ENCODE data around the gene RSPH10B2. TPM values are rescaled to one million over a fixed set of nuclear protein-coding genes. Genes with fewer than 3 reads are reported as not detected.
"Not testable (repeated sequence)": the region's sequence is repeated elsewhere in the genome, so short reads cannot be mapped to it uniquely, and the experiment has no call there.

The RSPH10B2 gene
- total and polyA plus RNA-seq, 2 donors, result 0.53 TPM; not detected in 1

DNA sequence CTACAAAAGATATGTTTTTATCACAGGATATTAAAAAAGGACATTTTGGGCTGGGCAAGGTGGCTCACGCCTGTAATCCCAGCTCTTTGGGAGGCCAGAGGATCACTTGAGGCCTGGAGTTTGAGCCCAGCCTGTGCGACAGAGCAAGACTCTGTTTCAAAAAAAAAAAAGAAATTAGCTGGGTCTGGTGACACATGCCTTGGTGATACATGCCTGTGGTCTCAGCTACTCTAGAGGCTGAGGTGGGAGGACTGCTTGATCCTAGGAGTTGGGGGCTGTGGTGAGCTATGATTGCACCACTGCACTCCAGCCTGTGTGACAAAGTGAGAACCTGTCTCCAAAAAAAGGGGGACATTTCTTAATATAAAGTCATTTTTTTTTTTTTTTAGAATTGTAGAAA, 46.4 kb downstream of the RSPH10B2 start:
- not testable (repeated sequence) for H3K27ac ChIP-seq (ENCODE audit: low read depth); H3K4me3 ChIP-seq (ENCODE audit: low read depth, low read length); H3K36me3 ChIP-seq (ENCODE audit: insufficient read depth); DNase-seq (ENCODE audit: extremely low spot score); H3K4me1 ChIP-seq (ENCODE audit: insufficient read depth)
- 88% methylated on average over 1 of the region's 2 CpGs for WGBS

DNA sequence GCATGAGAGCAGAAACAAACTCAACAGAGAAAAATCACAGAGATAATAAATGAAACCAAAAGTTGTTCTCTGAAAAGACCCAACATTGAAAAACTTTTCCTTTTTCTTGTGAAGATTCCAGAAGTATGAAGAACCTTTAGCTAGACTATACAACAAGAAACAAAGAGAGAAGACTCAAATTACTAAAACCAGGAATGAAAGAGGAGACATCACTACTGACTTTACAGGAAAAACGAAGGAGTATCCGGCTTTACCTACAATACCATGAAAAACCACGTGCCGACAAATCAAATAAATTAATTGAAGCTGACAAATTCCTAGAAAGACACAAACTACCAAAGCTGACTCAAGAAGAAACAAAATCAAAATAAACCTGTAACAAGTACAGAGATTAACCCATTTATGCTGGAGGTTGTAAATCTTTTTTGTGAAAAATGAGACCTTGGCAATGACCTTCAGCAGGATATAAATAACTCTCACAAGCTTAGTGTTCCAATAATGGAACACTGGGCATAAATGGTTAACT, 53.6 kb downstream of the RSPH10B2 start:
- H3K27ac ChIP-seq (ENCODE audit: low read depth); H3K36me3 ChIP-seq (ENCODE audit: insufficient read depth); H3K4me1 ChIP-seq (ENCODE audit: insufficient read depth); H3K4me3 ChIP-seq (ENCODE audit: low read depth, low read length); DNase-seq (ENCODE audit: extremely low spot score): not testable (repeated sequence)
- WGBS, result 89% methylated on average over 1 of the region's 4 CpGs

DNA sequence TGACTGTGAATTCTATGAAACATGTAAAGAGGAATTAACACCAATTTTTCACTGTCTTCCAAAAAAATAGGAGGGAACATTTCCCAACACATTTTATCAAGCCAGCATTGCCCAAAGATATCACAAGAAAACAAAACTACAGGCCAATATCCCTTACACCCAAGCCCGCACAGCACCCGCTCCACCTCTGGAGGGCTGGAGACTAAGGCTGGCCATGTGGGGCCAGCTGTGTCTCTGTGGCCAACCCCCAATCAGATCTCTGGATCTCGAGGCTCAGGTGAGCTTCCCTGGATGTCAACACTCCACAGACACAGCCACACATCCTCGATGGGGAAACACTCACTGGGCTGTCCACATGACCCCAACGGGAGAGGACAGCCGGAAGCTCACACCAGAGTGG, 54.1 kb downstream of the RSPH10B2 start:
- 76% methylated on average over 4 of the region's 6 CpGs for WGBS
- not testable (repeated sequence) for H3K27ac ChIP-seq (ENCODE audit: low read depth)

DNA sequence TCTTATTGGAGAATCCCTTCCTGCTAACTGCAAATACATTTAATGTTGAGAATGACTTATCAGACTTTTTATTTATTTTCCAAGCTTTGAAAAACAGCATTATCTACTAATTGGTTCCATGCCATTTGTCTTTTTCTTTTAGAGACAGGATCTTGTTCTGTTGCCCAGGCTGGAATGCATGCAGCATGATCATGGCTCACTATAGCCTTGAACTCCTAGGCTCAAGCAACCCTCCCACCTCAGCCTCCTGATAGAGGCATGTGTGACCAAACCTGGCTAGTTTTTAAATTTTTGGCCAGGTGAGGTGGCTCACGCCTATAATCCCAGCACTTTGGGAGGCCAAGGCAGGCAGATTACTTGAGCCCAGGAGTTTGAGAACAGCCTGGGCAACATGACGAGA, 59.1 kb downstream of the RSPH10B2 start:
- H3K4me3 ChIP-seq (ENCODE audit: low read depth, low read length); H3K36me3 ChIP-seq (ENCODE audit: insufficient read depth); H3K4me1 ChIP-seq (ENCODE audit: insufficient read depth); DNase-seq (ENCODE audit: extremely low spot score); H3K27ac ChIP-seq (ENCODE audit: low read depth): not testable (repeated sequence)
- WGBS, result 96% methylated on average over 2 of the region's 2 CpGs

More for the DNA sequence above, 54.1 kb downstream of the RSPH10B2 start:
- not testable (repeated sequence) for DNase-seq (ENCODE audit: extremely low spot score); H3K4me1 ChIP-seq (ENCODE audit: insufficient read depth); H3K36me3 ChIP-seq (ENCODE audit: insufficient read depth); H3K4me3 ChIP-seq (ENCODE audit: low read depth, low read length)

DNA sequence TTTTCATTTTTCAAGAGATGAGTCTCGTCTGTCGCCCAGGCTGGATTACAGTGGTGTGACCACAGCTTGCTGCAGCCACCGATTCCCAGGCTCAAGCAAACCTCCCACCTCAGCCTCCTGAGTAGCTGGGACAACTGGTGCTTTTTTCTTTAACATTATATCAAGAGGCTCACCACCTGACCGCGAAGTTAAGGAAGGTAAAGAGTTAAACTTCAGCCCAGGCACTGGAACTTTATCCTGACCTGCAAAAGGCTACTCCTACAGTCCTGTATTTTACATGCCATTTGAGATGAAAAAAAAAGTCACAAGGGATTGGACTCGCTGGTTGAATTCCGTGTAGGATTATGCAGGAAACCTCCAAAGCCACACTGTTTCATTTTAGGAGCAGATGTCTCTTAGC, 61.6 kb downstream of the RSPH10B2 start:
- not testable (repeated sequence) for H3K27ac ChIP-seq (ENCODE audit: low read depth); DNase-seq (ENCODE audit: extremely low spot score); H3K4me1 ChIP-seq (ENCODE audit: insufficient read depth); H3K36me3 ChIP-seq (ENCODE audit: insufficient read depth); H3K4me3 ChIP-seq (ENCODE audit: low read depth, low read length)
- 92% methylated on average over 7 of the region's 7 CpGs for WGBS

DNA sequence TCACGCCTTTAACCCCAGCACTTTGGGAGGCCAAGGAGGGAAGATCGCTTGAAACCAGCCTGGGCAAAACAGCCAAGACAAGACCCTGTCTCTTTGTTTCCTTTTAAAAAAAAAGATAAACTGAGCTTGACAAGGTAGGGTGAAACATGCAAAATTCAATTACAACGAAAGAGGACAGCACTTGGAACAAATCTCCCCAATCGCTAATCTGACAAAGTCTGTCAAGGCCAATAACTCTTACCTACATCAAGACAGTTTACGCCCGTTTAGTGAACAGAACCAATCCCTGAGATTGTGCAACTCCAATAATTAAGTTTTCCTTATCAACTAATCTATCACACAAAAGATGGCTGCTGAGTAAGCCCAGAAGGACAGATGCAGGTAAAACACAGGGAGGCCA, 67.7 kb downstream of the RSPH10B2 start:
- WGBS, result 91% methylated on average over 6 of the region's 6 CpGs

DNA sequence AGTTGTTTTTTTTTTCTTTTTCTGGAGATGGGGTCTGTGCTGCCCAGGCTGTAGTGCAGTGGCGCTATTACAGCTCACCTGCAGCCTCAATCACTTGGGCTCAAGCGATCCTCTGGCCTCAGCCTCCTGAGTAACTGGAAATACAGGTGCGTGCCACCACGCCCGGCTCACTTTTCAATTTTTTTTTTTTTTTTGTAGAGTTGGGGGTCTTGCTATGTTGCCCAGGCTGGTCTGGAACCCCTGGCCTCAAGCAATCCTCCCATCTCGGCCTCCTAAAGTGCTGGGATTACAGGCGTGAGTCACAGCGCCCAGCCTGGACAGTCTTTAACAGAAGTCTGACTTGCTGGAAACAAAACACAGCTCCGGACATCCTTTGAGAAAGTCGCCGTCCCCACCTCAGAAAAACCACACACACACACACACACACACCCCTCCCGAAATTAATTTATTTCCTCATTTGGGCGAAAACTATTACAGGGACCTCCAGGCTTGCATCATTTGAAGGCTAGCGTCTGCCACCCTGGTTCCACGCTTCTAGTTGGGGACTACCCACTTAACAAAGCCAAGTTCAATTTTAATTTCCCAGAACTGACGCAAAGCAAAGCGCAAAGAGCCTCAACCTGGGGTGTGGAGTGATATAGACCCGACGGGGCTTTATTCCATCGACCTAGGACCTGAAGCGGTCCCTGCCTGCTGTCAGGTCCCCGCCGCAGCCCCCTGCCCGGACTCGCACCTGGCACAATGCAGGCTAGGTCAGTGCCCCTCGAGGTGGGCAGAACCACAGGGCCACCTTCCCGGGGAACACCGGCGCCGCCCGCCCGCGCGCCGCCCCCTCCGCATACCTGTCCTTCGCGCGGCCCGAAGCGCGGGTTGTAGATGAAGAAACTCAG, 71.6 kb downstream of the RSPH10B2 start:
- H3K36me3 ChIP-seq (ENCODE audit: insufficient read depth); H3K4me3 ChIP-seq (ENCODE audit: low read depth, low read length); H3K4me1 ChIP-seq (ENCODE audit: insufficient read depth); H3K27ac ChIP-seq (ENCODE audit: low read depth); DNase-seq (ENCODE audit: extremely low spot score): not testable (repeated sequence)
- 36% methylated on average over 10 of the region's 42 CpGs for WGBS

More for the DNA sequence above, 67.7 kb downstream of the RSPH10B2 start:
- not testable (repeated sequence) for DNase-seq (ENCODE audit: extremely low spot score); H3K4me3 ChIP-seq (ENCODE audit: low read depth, low read length); H3K27ac ChIP-seq (ENCODE audit: low read depth); H3K36me3 ChIP-seq (ENCODE audit: insufficient read depth); H3K4me1 ChIP-seq (ENCODE audit: insufficient read depth)

DNA sequence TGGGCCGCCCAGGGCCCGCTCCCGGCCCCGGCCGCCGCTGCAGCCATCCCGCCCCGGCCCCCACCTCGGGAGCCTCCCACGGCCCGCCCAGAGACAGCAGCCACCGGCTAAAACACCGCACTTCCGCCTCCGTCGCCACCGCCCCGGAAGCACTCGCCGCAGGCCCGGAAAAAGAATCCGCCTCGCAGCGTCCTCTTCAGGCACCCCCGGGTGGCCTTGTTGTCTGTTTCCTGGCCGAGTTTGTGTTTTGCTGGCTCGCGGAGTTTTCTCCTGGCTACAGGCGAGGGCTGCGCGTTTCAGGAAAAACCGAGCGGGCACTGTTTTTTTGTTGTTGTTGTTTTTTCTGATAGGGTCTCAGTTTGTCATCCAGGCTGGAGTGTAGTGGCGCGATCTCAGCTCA, 72.2 kb downstream of the RSPH10B2 start, which contains the start of gene CCZ1B:
Gene CCZ1B (minus strand): TSS at position 125 of the 400 bp plus-strand sequence. CDS start 78 bp downstream, at position 47.
- H3K27ac ChIP-seq (ENCODE audit: low read depth); H3K4me1 ChIP-seq (ENCODE audit: insufficient read depth); H3K36me3 ChIP-seq (ENCODE audit: insufficient read depth): not testable (repeated sequence)
- WGBS, result under 1% methylated on average over 27 of the region's 35 CpGs
- H3K4me3 ChIP-seq (ENCODE audit: low read depth, low read length), result peak within 1 kb of the TSS; percentile 43
- DNase-seq (ENCODE audit: extremely low spot score), result peak; percentile 36

DNA sequence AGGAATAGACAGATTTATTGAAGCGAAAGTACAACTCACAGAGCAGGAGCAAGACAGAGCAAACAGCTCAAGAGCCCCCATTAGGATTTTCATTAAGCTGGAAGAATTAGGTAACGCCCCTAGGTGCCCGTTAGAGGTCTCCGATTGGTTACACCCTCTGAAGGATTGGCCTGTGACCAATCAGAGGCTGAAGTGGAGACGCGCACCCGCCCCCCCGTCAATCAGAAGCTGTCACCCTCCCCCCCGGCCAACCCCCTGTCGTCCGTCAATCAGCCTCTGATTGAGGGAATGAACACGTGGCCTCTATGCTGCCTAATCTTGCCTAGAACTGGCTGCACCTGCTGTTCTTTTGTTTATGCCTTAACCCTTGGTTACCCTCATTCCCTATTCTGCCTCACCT, 73.3 kb downstream of the RSPH10B2 start:
- 58% methylated on average over 12 of the region's 12 CpGs for WGBS
- not testable (repeated sequence) for H3K4me3 ChIP-seq (ENCODE audit: low read depth, low read length); H3K27ac ChIP-seq (ENCODE audit: low read depth); DNase-seq (ENCODE audit: extremely low spot score); H3K4me1 ChIP-seq (ENCODE audit: insufficient read depth); H3K36me3 ChIP-seq (ENCODE audit: insufficient read depth)

DNA sequence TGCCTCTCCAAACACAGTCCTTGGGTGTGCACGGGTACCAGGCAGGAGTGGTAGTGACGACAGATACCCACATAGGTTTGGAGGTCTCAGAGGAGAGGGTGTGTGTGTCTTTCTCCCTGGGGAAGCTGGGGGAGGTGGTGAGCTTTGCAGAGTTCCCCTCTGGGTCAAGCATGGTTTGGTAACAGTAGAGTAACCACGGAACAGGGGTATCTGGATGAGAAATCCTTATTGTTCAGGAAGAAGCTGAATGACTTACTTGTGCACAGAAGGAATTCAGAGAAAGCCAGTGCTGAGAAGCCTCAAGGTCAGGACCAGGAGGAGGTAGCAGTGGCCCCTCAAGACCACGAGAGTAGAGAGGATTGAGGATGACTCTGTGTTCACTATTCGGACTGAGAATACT, 75.7 kb downstream of the RSPH10B2 start:
- not testable (repeated sequence) for H3K4me3 ChIP-seq (ENCODE audit: low read depth, low read length); H3K36me3 ChIP-seq (ENCODE audit: insufficient read depth); H3K27ac ChIP-seq (ENCODE audit: low read depth); DNase-seq (ENCODE audit: extremely low spot score); H3K4me1 ChIP-seq (ENCODE audit: insufficient read depth)
- 73% methylated on average over 5 of the region's 5 CpGs for WGBS

DNA sequence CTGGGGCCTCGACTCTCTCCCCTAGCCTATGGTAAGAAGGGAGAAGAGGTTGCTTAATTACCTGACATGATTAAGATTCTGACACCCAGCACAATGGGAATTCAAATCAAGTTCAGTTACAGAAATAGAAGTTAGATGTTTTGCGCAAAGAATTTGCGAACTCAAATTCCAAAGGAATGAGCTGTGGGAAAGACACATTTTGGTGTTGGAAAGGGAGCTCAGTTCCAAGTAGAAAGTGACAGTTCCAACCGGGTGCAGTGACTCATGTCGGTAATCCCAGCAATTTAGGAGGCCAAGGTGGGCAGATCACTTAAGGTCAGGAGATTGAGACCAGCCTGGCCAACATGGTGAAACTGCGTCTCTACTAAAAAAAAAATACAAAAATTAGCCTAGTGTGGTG, 76.1 kb downstream of the RSPH10B2 start:
- not testable (repeated sequence) for H3K4me1 ChIP-seq (ENCODE audit: insufficient read depth); DNase-seq (ENCODE audit: extremely low spot score); H3K36me3 ChIP-seq (ENCODE audit: insufficient read depth); H3K27ac ChIP-seq (ENCODE audit: low read depth); H3K4me3 ChIP-seq (ENCODE audit: low read depth, low read length)
- 74% methylated on average over 6 of the region's 6 CpGs for WGBS

DNA sequence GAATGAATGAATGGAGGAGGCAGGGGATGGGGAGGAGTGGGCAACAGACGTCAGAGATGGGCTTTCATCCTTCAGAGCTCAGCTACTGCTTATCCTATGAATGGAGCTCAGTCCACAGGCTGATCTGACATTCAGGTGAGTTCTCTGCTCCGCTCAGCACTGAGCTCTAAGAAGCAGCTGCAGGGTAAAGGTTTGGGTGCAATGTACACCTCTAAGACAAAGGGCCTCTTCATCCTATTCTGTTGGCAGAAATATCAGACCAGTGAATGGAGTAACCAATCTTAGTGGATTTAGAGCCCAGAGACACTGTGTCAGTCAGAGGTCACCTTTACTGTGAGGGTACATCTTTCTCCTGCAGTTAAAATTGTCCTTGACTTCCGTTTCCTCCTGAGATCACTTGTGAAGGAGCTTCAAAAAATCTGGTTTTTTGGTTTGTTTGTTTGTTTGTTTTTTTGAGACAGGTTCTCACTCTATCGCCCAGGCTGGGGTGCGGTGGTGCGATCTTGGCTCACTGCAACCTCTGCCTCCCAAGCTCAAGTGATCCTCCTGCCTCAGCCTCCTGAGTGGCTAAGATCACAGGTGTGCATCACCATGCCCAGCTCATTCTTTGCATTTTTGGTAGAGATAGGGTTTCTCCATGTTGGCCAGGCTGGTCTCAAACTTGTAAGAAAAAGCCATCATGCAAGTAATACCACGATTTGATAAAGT, 77.3 kb downstream of the RSPH10B2 start:
- 77% methylated on average over 7 of the region's 7 CpGs for WGBS
- Histone ChIP-seq H3K4me1 (ENCODE audit: insufficient read depth) (no peaks in the 10 kb centered on the region), H3K36me3 (ENCODE audit: insufficient read depth) (no peaks in the 10 kb centered on the region), H3K4me3 (ENCODE audit: low read depth, low read length) (no peak overlapping the region), H3K27ac (ENCODE audit: low read depth) (no peak overlapping the region)
- DNase-seq (ENCODE audit: extremely low spot score), result no peak

DNA sequence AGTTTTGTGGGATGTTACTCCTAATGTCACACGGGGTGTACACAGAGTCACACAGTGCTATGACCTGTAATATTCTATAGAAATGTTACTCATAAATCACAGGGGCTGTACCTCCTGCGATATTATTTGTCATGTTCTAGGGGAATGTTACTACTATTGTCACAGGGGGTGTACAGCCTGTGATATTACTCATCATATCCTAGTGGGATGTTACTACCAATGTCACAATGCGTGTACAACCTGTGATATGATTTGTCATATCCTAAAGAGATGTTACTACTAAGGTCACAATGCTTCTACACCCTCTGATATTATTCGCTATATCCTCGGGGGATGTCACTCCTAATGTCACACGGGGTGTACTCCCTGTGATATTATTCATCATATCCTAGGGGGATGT, 79.7 kb downstream of the RSPH10B2 start:
- H3K4me3 ChIP-seq (ENCODE audit: low read depth, low read length), result no peak overlapping the region
- no peak overlapping the region for H3K27ac ChIP-seq (ENCODE audit: low read depth)
- no peaks in the 10 kb centered on the region for H3K36me3 ChIP-seq (ENCODE audit: insufficient read depth)
- WGBS, result 90% methylated on average over 6 of the region's 6 CpGs
- no peaks in the 10 kb centered on the region for H3K4me1 ChIP-seq (ENCODE audit: insufficient read depth)
- DNase-seq (ENCODE audit: extremely low spot score), result no peak

DNA sequence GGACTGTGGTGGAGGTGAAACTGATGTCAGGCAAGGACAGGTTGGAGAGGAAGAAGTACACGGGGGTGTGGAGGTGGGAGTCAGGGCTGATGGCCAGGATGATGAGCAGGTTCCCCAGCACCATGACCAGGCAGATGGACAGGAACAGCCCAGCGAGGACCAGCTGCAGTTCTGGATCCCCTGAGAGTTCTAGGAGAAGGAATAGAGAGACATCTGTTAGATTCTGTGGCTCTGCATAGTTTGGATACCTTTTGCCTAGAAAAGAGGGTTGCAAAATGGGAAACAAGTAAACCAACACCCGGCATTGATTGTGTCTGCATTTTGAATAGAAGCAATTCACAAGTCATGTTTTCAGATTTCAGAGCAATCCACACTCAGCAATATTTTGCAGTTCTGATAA, 81.6 kb downstream of the RSPH10B2 start:
- WGBS, result 63% methylated on average over 3 of the region's 3 CpGs
- not testable (repeated sequence) for H3K4me3 ChIP-seq (ENCODE audit: low read depth, low read length); DNase-seq (ENCODE audit: extremely low spot score); H3K36me3 ChIP-seq (ENCODE audit: insufficient read depth); H3K4me1 ChIP-seq (ENCODE audit: insufficient read depth); H3K27ac ChIP-seq (ENCODE audit: low read depth)
